ENCODE measurements around the gene SUCNR1. TPM values are rescaled to one million over a fixed set of nuclear protein-coding genes. Genes with fewer than 3 reads are reported as not detected.

The SUCNR1 gene
- total RNA-seq, 4 donors from 2014 or later = 0.19 to 0.38 TPM; not detected in 2

DNA sequence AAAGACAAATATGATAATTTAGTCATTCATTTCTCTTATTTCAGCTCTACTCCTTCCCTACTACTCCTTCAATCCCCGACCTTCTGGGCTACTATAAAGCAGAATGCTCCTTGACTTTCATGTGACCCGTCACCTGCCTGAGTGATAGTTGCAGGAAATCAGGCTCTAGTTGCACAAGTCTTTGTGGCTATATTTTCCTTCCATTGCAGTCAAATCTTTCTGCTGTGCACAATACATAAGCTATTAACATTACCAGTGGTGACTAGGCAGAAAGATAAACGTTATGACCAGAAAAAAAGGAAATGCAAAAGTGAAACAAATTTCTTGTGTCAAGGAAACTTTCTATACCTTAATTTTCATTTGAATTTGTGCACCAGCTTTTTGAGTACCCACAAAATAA, 2.3 kb downstream of the SUCNR1 start:
- DNase-seq = no peak
- TF ChIP-seq, protein P1, sequence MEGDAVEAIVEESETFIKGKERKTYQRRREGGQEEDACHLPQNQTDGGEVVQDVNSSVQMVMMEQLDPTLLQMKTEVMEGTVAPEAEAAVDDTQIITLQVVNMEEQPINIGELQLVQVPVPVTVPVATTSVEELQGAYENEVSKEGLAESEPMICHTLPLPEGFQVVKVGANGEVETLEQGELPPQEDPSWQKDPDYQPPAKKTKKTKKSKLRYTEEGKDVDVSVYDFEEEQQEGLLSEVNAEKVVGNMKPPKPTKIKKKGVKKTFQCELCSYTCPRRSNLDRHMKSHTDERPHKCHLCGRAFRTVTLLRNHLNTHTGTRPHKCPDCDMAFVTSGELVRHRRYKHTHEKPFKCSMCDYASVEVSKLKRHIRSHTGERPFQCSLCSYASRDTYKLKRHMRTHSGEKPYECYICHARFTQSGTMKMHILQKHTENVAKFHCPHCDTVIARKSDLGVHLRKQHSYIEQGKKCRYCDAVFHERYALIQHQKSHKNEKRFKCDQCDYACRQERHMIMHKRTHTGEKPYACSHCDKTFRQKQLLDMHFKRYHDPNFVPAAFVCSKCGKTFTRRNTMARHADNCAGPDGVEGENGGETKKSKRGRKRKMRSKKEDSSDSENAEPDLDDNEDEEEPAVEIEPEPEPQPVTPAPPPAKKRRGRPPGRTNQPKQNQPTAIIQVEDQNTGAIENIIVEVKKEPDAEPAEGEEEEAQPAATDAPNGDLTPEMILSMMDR (IDR thresholded peaks at IDR 0.05) = no peak
- no peak for TF ChIP-seq POLR2A (IDR thresholded peaks at IDR 0.05)
- 46 to 62% methylated on average over 3 of the region's 3 CpGs for WGBS, 2 donors

DNA sequence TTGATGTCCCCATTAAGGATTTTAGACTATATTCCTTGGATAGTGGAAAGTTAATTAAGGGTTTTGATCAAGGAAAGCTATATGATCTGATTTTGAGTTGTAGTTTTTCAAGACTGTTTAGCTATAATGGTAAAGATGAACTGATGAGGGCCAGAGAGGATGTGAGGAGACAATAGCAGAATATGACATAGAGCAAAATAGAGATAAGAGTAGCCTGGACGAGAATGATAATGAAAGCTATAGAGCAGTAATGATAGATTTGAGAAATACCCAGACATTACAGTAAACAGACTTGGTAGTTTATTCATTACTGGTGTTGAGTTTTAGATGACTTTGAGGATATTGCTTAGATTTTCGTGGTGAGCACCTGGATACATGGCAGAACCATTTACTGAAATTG, 3.8 kb downstream of the SUCNR1 start:
- no peaks in the 10 kb centered on the region for H3K9me3 ChIP-seq
- H3K36me3 ChIP-seq = no peaks in the 10 kb centered on the region
- no peak overlapping the region for H3K27ac ChIP-seq
- no peaks in the 10 kb centered on the region for H3K27me3 ChIP-seq
- WGBS, 2 donors = 80 to 91% methylated on average over 2 of the region's 2 CpGs
- H3K4me3 ChIP-seq = no peak overlapping the region
- TF ChIP-seq POLR2A (IDR thresholded peaks at IDR 0.05) = no peak
- TF ChIP-seq, protein P1 (IDR thresholded peaks at IDR 0.05) = no peak
- DNase-seq = no peak
- intact Hi-C loops (cut with DNase I) = no loop called here
- H3K4me1 ChIP-seq = peaks cover 0 to 6% (median 2%) of the 10 kb centered on the region in 3 donors

More for the DNA sequence above, 2.3 kb downstream of the SUCNR1 start:
- no peak overlapping the region for H3K4me3 ChIP-seq
- intact Hi-C loops (cut with DNase I) = no loop called here
- H3K27me3 ChIP-seq = no peaks in the 10 kb centered on the region
- peaks cover 0 to 6% (median 2%) of the 10 kb centered on the region in 3 donors for H3K4me1 ChIP-seq
- no peak overlapping the region for H3K27ac ChIP-seq
- H3K9me3 ChIP-seq = no peaks in the 10 kb centered on the region
- H3K36me3 ChIP-seq = no peaks in the 10 kb centered on the region

DNA sequence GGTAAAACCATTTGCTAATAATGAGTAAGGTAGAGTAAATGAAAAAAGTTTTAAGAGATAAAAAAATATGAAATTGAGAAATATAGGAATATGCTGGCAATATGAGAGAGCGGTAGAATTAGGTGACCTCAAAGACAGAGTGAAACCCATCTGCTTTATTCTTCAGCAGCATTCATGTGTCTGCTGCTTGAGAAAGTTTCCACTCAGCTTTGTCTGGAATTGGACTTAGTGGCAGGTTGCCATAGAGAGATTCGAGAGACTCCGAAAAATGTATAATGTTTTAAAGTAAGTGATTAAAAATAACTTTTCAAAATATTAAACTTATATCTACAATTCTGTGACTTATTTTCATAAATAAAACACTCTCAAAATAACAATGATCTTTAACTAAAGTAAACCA, 5.0 kb downstream of the SUCNR1 start:
- TF ChIP-seq, protein P1 (IDR thresholded peaks at IDR 0.05) = no peak
- TF ChIP-seq POLR2A (IDR thresholded peaks at IDR 0.05) = no peak
- no peak overlapping the region for H3K4me3 ChIP-seq
- H3K9me3 ChIP-seq = no peaks in the 10 kb centered on the region
- H3K4me1 ChIP-seq = peaks cover 0 to 6% (median 2%) of the 10 kb centered on the region in 3 donors
- H3K27me3 ChIP-seq = no peaks in the 10 kb centered on the region
- no peaks in the 10 kb centered on the region for H3K36me3 ChIP-seq
- H3K27ac ChIP-seq = no peak overlapping the region
- no peak for DNase-seq
- 64 to 74% methylated on average over 3 of the region's 3 CpGs for WGBS, 2 donors
- intact Hi-C loops (cut with DNase I) = no loop called here

DNA sequence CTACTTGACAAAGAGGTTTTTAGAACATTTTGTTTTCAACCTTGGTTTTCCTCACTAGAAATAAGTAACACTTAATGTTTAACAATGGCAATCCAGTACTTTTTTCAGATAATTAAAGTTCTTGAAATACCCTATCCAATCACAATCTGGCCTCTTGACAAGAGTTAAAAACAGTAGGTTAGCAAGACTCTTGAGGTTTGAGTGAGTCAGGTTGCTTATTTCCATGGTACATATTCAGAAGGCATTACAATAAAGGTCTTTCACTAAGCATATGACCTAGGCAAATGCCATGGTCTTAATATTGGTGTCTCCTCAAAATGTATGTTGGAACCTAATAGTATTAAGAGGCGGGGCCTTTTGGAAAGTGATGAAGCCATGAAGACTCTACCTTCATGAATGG, 5.6 kb downstream of the SUCNR1 start:
- no peak for DNase-seq
- no peaks in the 10 kb centered on the region for H3K27me3 ChIP-seq
- H3K9me3 ChIP-seq = no peaks in the 10 kb centered on the region
- H3K27ac ChIP-seq = no peak overlapping the region
- 25 to 38% methylated on average over 1 of the region's 1 CpG for WGBS, 2 donors
- intact Hi-C loops (cut with DNase I) = no loop called here
- no peak overlapping the region for H3K4me3 ChIP-seq
- TF ChIP-seq POLR2A (IDR thresholded peaks at IDR 0.05) = no peak
- TF ChIP-seq, protein P1 (IDR thresholded peaks at IDR 0.05) = no peak
- no peaks in the 10 kb centered on the region for H3K36me3 ChIP-seq
- peaks cover 0 to 6% (median 0%) of the 10 kb centered on the region in 3 donors for H3K4me1 ChIP-seq

DNA sequence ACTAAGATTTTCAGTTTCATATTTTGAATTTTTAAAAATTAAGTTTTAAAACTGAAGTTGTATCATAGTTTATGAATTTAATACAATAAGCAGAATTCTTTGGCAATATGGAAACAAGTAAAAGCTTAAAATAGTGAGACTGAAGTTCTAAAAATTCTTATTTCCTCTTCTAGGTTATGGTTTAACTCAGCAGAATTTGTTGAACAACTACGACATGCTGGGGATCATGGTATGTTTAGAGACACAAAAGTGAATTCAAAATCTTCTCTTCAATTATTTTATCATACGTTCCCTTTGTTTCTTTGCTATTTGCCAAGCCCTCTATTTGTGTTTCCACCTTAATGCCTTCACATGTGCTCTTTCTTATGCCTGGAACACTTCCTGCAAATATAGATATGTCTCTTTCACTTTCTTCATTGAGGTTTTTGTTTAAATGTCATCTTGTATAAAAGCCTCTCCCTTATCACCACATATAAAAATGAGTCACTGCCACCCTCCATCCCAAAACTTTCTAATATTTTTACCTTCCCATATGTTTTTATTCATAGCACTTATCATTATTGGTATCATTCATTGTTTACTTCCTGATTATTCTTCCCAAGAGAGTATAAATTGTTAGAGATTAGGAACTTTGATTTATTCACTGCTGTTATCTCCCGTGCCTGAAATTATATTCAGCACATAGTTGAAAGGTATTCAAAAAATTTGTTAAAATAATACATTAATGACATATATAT, 6.4 kb downstream of the SUCNR1 start:
- H3K4me1 ChIP-seq = peaks cover 0 to 6% (median 0%) of the 10 kb centered on the region in 3 donors
- WGBS, 2 donors = 22 to 57% methylated on average over 3 of the region's 3 CpGs
- no peak overlapping the region for H3K27ac ChIP-seq
- H3K9me3 ChIP-seq = no peaks in the 10 kb centered on the region
- no peak for DNase-seq
- no peaks in the 10 kb centered on the region for H3K27me3 ChIP-seq
- H3K36me3 ChIP-seq = no peaks in the 10 kb centered on the region
- H3K4me3 ChIP-seq = no peak overlapping the region
- TF ChIP-seq, protein P1 (IDR thresholded peaks at IDR 0.05) = no peak
- no peak for TF ChIP-seq POLR2A (IDR thresholded peaks at IDR 0.05)
- intact Hi-C loops (cut with DNase I) = no loop called here
